Epidermal melanocyte (primary cell): Measurements from ENCODE around the gene SLC26A6.

ENCODE experiments used
- DNase-seq: peaks from one replicate; pipeline ENCODE4 v3.0.0; 2011; ENCODE audit warnings: low spot score; ENCODE audit not compliant: insufficient read length

Gene SLC26A6

DNA sequence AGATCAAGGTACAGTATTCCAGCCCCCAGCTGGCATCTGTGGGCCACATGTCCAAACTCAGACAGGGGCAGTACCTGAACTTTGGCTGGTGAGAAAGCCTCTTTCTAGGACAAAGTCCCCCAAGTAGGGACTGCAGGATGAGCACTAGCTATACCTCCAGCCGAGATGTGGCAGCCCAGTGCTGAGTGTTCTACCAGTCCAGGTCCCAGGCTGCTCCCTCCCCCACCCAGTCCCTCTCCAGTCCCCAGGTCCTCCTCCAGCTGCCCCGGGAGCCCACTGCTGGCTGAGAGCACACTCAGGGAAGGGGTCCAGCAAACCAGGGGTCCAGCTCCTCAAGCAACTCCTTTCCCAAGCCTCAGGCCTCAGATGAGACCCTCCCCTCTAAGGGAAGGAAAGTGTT is 1.5 kb downstream of the SLC26A6 start:
- no peak for DNase-seq

DNA sequence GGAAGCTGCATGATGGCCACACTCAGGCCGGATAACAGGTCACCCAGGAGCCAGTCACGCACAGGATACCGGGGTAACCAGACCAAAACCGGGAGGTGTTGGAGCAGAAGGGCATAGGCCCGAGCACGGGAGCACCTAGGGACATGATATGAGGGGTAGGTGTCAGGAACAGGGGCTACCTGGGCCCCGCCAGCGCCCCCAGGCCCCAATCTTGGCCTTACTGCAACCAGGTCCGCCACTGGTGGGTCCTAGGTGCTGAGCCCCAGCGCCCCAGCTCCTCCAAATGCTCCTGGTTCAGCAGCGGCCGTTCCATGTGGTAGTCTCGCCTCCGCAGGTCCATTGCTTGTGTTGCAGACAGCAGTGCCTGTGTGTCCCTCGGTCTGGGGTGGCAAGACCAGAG is 2.0 kb downstream of the SLC26A6 start:
- DNase-seq, result no peak

DNA sequence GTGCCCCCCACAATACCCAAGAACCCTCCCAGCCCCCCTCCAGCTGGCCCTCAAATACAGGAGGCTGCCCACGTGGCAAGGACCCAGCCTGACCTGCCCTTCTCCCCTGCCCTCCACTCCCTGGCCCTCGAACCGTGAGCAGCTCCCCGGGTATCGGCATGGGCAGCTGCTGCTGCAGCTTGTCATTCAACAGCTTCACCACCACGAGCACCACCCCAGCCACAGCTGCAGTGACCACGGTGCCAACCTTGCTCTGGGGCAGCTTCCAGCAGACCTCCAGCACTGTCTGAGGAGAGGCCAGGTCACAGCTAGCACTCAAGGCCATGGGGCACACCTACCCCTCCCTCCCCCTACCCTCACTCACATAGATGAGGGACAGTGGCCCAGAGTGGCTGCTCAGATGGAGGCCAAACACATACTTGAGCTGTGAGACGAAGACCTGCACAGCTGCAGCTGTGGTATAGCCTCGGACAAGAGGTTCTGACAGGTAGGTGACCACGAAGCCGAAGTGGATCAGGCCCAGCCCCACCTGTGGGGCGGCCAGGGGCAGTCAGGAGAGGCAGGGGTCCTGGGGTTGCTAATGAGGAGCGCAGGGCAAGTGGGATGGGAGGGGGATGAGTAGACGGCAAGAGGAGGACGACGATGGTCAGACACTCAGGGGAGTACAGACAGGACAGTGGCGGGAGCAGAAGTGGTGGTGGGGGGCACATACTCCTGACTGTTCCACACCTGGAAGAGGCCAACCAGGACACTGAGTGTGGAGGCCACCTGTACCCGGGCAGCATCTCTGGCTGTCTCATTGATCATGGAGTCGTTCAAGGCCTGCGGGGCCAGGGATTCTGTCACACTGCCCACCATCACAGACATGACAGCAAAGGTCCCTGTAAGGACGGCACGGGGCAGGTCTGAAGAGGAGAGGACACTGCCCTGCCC is 3.5 kb downstream of the SLC26A6 start:
- no peak for DNase-seq

DNA sequence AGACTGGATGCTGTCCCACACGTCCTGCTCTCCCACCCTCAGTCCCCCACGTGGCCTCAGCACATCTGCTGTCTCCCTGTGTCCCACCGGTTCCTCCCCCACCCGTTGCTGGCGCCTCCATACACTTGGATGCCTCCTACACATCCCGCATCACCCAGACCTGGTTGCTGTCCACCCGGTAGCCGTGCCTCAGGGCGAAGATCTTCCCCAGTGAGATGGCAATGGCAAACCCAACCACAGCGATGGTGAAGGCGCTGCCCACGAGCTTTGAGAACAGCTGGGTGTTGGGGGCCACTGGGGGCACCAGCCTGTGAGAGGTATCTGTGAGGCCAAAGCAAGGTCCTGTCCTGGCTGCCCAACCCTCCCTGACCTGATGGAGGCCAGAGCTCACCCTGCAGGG is 4.4 kb downstream of the SLC26A6 start:
- DNase-seq, result no peak

DNA sequence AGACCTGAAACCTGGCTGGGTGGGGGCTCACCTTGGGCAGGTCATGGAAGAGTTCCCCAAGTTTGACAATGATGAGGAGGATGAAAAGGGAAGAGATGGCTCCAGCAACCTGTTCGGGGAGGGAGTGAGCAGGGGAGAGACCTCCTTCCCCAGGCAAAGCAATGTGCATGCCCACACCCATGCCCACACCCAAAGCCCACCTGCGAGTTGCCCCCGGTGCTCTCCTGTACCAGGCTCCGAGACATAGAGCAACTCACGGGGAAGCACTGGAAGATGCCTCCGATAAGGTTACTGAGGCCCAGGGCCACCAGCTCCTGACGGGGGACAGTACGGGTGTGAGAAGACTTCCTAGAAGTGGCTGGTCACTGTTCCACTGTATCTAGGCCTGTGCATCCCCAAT is 4.9 kb downstream of the SLC26A6 start:
- no peak for DNase-seq

GRCh38 chr3:48629894-48630293 is 5.4 kb downstream of the SLC26A6 start:
- no peak for DNase-seq

- no peak for DNase-seq
Measured at GRCh38 chr3:48628277-48629017, 6.8 kb downstream of the SLC26A6 start.

GRCh38 chr3:48625600-48625999 is 9.7 kb downstream of the SLC26A6 start:
- no peak for DNase-seq

- DNase-seq, result no peak
Measured at GRCh38 chr3:48624767-48625166, 10.5 kb downstream of the SLC26A6 start.

DNA sequence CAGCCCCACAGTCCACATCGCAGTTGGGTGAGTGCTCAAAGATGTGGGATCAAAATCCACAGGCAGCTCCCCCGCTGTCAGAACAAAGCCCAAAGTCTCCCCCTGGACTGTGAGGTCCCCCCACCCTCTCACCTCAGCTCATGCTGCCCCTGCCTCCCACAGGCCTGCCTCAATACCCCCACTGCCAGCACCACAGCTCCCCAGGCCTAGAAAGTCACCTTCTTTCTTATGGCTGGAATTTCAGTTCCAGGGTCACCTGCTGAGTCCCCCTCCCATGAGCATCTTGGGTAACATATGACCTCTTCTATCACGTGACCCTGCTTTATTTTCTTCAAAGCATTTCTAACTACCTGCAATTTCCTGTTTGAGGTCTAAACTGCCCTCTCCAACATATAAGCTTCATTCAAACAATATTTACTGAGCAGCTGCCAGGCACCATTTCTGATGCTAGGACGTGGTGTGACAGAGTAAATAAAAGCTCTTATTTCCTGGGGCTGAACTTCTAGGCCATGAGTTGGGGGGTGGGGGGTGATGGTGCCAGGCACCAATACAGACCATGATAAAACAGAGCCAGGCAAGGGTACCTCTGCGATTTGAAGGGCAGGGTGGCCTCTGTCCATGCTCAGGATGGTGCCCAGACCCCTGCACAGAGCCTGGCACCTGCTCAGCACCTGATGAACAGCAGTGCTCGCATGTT is 11.3 kb downstream of the SLC26A6 start:
- no peak for DNase-seq

DNA sequence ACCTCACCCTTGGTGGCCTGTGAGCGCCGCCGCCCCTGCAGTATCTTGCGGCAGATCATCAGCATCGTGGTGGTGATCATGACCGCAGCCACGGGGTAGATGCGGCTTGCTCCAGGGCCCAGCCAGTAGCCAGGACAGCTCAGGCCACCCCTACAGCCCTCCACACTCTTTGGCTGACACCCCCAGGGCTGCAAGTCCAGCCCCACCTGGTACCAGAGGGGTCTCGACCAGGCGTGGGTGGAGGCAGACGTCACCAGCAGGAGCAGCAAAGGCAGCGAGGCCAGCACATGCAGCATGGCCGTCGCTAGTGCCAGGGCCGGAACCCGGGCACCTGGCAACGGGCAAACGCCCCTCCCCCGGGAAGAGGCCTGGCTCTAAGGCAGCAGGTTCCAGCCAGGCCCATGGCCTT is 13.8 kb downstream of the SLC26A6 start, which contains the start of gene TMEM89:
TSS of gene TMEM89 (minus strand) at position 309 of the 409 bp plus-strand sequence. CDS start at position 296, 13 bp downstream.
- DNase-seq, result no peak

- no peak for DNase-seq
Measured at GRCh38 chr3:48619541-48620524, 15.4 kb downstream of the SLC26A6 start.

DNA sequence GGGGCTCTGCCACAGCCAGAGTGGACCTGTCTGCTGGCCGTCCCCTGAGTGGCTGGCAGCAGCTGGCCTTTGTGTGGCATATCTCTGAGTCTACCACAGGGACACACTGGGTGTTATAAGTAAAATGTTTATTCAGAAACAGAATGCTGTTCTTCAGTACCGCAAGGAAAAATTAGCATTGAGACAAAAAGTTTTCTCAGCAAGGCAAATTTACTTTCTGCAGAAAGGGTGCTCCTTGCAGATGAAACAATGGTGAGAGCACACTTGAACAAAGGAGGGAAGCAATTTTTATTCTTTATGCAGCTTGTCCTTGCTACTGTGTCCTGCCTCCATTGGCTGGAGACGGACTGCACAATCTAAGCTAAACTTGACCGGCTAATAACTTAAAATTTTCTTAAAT is 17.7 kb downstream of the SLC26A6 start:
- no peak for DNase-seq

- no peak for DNase-seq
Measured at GRCh38 chr3:48614044-48614443, 21.2 kb downstream of the SLC26A6 start.

GRCh38 chr3:48612309-48612708 is 23.0 kb downstream of the SLC26A6 start:
- no peak for DNase-seq

DNA sequence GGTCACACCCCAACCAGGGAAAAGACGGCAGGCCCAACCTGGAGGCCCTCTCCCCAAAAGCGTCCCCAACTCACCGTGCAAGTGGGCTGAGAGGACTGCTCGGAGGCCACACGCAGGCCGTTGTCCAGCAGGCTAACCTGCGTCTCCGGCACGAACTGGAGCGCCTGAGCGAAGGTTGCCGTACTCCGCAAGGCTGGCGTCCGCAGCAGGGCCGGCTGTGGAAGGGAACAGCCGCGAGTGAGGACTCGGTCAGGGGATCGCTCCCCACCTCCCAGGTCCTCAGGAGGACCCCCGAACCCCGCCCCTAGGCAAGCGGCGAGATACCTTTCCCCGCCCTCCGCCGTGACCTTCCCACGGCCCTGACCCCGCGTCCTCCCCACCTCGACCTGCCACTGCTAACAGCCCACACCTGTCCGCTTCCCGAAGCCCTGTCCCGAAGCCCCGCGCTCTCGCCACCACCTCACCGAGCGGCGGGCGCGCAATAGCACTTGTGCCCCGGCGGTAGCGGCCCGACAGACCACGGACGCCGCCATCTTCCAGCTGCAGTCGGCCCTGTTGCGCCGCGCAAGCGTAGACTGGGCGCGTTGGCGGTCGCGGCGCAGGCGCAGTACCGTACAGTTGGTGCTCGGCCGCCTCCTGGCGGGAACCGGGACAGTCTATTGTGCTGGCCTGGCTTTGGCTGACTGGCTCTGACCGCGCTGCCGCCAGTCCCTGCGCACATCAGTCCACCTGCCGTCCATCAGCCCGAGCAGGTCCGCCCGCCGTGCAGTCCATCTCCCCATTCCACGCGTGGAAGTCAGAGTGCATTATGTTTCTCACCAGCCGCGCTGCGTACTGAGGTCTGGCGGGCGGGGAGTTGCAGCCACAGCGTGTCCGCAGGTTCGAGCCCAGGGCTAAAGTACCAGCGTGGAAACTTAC is 25.9 kb downstream of the SLC26A6 start, which contains the start of gene UQCRC1:
TSS of gene UQCRC1 (minus strand) at position 559 of the 918 bp plus-strand sequence. CDS start at position 533, 26 bp downstream.
- peak; percentile 89 for DNase-seq

GRCh38 chr3:48607519-48607918 is 27.7 kb downstream of the SLC26A6 start:
- DNase-seq, result no peak

GRCh38 chr3:48601622-48601994 is 33.7 kb downstream of the SLC26A6 start:
- no peak for DNase-seq
